SH-SY5Y (cell line): ENCODE results near the gene TBC1D14.

Source experiments
- GATA2 ChIP-seq: IDR thresholded peaks from 2 replicates; pipeline ENCODE4 v1.6.1; 2011; ENCODE audit warnings: mild to moderate bottlenecking, low read depth, low read length
- GATA3 ChIP-seq: IDR thresholded peaks from 2 replicates; pipeline ENCODE4 v1.6.1; 2011; ENCODE audit warnings: low read depth, mild to moderate bottlenecking, low read length, moderate library complexity

GRCh38 chr4:6907658-6908191 is 1.9 kb upstream of the TBC1D14 start:
- TF ChIP-seq GATA3 (no peak), GATA2 (peak; percentile 32; the same call in 1 of the 2 replicates)
